Body of pancreas (tissue), 4 donors: Measurements from ENCODE around the gene CDC27.

ENCODE experiments used
- CTCF ChIP-seq, 7 experiments: fragments of 450-650 bp in 4 of 7; fragments of 200-600 bp in 3 of 7; sonication (generic) in 3 of 7; IDR thresholded peaks; one replicate each; pipeline ENCODE4 v1.5.1; 2016 to 2019; ENCODE audit warnings: antibody characterized with exemption in 7 of 7
- POLR2A ChIP-seq, 3 donors: fragments of 450-650 bp; IDR thresholded peaks; one replicate each; pipeline ENCODE4 v1.6.1; 2016; ENCODE audit warnings: antibody characterized with exemption in 3 of 3, mild to moderate bottlenecking in 2 of 3

GRCh38 chr17:47099987-47100711, 88.9 kb downstream of the CDC27 start:
- peak; percentile 10 to 63 (median 52) for TF ChIP-seq POLR2A (IDR thresholded peaks at IDR 0.05)
- peak in 2 of 7 experiments; percentile 10 to 25 for TF ChIP-seq CTCF (IDR thresholded peaks at IDR 0.05)
